ENCODE data around the gene PLEKHM1.

Gene PLEKHM1

DNA sequence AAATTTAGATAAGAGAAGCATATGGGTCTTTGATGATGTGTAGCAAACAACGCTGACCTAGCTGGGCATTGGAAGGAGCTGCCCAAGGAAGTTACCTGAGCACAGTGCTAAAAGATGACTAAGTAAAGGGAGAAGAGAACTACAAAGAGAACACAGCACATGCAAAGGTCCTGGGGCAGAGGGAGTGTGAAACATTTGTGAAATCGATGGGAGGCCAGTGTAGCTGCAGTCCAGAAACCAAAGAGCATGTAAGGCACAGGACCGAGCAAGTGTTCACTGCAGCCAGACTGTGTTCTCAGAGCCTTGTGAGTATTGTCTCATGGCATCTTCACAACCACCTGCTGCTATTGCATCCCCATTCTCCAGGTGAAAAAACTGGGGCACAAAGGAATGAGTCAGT lies 102.8 kb downstream of the PLEKHM1 start:
- no peak for DNase-seq
- intact Hi-C loops (cut with DNase I), result loop anchor here (10.0 kb wide), 1 partner anchor 73 kb away; the partner anchor contains the start of gene MAP3K14

DNA sequence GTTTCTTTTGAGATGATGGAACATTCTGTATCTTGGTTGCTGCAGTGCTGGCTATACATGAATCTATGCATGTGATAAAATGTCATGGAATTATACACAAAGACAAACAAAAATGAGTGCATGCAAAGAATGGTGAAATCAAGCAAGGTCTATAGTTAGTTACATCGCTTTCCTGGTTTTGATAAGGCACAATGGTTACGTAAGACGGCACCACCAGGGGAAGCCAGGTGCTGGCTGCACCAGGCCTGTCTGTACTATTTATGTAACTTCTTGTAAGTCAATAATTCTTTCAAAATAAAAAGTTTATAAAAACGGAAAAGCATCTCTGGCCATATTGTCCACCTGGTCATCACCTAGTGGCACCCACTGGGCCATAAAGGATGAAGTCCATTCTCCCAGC lies 104.3 kb downstream of the PLEKHM1 start:
- intact Hi-C loops (cut with DNase I), result loop anchor here (10.0 kb wide), 1 partner anchor 71 kb away; the partner anchor contains the start of gene MAP3K14
- DNase-seq, result no peak

All from posterior cingulate gyrus (tissue), 11 donors.